Mesendoderm (in vitro differentiated cells): Measurements from ENCODE around the gene AGO1.

Experiments
- DNase-seq: peaks from one replicate; pipeline ENCODE4 v3.0.0; 2013
- H2AK5ac ChIP-seq: 2 replicates; pipeline ENCODE4 v1.6.1; 2013; ENCODE audit warnings: low read length, inconsistent platforms
- H2BK120ac ChIP-seq: 2 replicates; pipeline ENCODE4 v1.6.1; 2013; ENCODE audit warnings: low read depth, mild to moderate bottlenecking, low read length, moderate library complexity, mixed read lengths
- H2BK15ac ChIP-seq: replicated peaks from 2 replicates; pipeline ENCODE4 v1.6.1; 2013; ENCODE audit warnings: low read depth, mild to moderate bottlenecking, moderate library complexity
- H2BK5ac ChIP-seq: 2 replicates; pipeline ENCODE4 v1.6.1; 2013; ENCODE audit warnings: low read length, inconsistent platforms
- H3K18ac ChIP-seq: 2 replicates; pipeline ENCODE4 v1.6.1; 2013; ENCODE audit warnings: mild to moderate bottlenecking, low read length, mixed read lengths
- H3K23ac ChIP-seq: one replicate; pipeline ENCODE4 v1.6.1; 2013; ENCODE audit warnings: low read length
- H3K27ac ChIP-seq: 2 replicates; pipeline ENCODE4 v1.5.1; 2013; ENCODE audit warnings: low read depth, mild to moderate bottlenecking, inconsistent platforms, low read length, moderate library complexity
- H3K27me3 ChIP-seq: 2 replicates; pipeline ENCODE4 v1.6.1; 2013; ENCODE audit warnings: low read length, control low read depth, mild to moderate bottlenecking, inconsistent platforms; ENCODE audit not compliant: insufficient read depth, poor library complexity
- H3K36me3 ChIP-seq: 2 replicates; pipeline ENCODE4 v1.6.1; 2013; ENCODE audit warnings: low read length, inconsistent platforms; ENCODE audit not compliant: control insufficient read depth, insufficient read depth
- H3K4ac ChIP-seq: one replicate; pipeline ENCODE4 v1.6.1; 2013; ENCODE audit warnings: low read depth, mild to moderate bottlenecking, low read length, moderate library complexity
- H3K4me1 ChIP-seq: 2 replicates; pipeline ENCODE4 v1.6.1; 2013; ENCODE audit warnings: low read depth, low read length, inconsistent platforms; ENCODE audit not compliant: control insufficient read depth
- H3K4me2 ChIP-seq: 2 replicates; pipeline ENCODE4 v1.6.1; 2013; ENCODE audit warnings: low read length
- H3K4me3 ChIP-seq: 2 replicates; pipeline ENCODE4 v1.5.1; 2013; ENCODE audit warnings: mild to moderate bottlenecking, low read length
- H3K56ac ChIP-seq: one replicate; pipeline ENCODE4 v1.6.1; 2013; ENCODE audit warnings: low read length
- H3K79me1 ChIP-seq: 2 replicates; pipeline ENCODE4 v1.6.1; 2013; ENCODE audit warnings: low read length, inconsistent platforms
- H3K79me2 ChIP-seq: 2 replicates; pipeline ENCODE4 v1.6.1; 2013; ENCODE audit warnings: mild to moderate bottlenecking, low read length; ENCODE audit not compliant: control insufficient read depth, insufficient read depth
- H3K9ac ChIP-seq: 2 replicates; pipeline ENCODE4 v1.6.1; 2013; ENCODE audit warnings: low read length, inconsistent platforms
- H4K5ac ChIP-seq: one replicate; pipeline ENCODE4 v1.6.1; 2013; ENCODE audit warnings: low read length
- H4K8ac ChIP-seq: one replicate; pipeline ENCODE4 v1.6.1; 2013; ENCODE audit warnings: low read depth, mild to moderate bottlenecking, control low read depth, low read length, moderate library complexity
- WGBS: extraction: QIAGEN DNeasy Blood & Tissue Kit; methylation state at CpG from one replicate; pipeline ENCODE4 v1.1.7; 2013; ENCODE audit warnings: low lambda C conversion rate, missing lambda C conversion rate; ENCODE audit not compliant: insufficient coverage; ENCODE audit errors: extremely low coverage; 5-methylcytosine and 5-hydroxymethylcytosine counted together

Gene AGO1

DNA sequence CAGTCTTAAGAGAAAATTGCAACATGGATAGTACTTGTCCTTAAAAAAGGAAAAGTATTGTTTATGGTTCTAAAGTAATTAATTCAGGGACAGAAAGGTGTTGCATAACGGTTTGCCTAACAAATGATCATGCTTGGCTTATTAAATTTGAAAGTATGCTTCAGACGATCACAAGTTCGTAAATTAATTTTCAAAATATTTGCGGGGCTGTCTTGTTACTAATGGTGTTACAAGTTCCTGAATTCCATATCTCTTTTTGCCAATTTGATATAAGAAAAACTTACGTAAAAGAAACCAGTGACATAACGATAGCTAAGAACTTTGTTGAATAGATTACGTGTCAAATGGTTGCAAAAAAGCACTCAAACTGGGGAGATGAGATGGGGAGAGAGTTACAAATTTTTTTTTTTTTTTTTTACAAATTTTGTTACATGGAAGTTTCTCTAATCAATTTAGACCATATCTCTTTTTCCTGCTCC is 49.2 kb downstream of the AGO1 start:
- H3K4me1 ChIP-seq, result no peaks in the 10 kb centered on the region
- H3K27ac ChIP-seq, result no peak overlapping the region
- H3K79me2 ChIP-seq, result peaks cover 36% of the 10 kb centered on the region
- no peak overlapping the region for H4K5ac ChIP-seq
- no peak overlapping the region for H2AK5ac ChIP-seq
- no CpG with 5 or more reads among the region's 7 CpGs for WGBS
- DNase-seq, result no peak
- no peak overlapping the region for H4K8ac ChIP-seq
- no peaks in the 10 kb centered on the region for H3K36me3 ChIP-seq
- H3K18ac ChIP-seq, result no peak overlapping the region
- peak overlapping the region; percentile 81 for H3K9ac ChIP-seq
- H3K23ac ChIP-seq, result no peak overlapping the region
- H2BK120ac ChIP-seq, result no peak overlapping the region
- H2BK15ac ChIP-seq, result no peak overlapping the region
- peak overlapping the region; percentile 94 for H3K4me3 ChIP-seq
- H2BK5ac ChIP-seq, result no peak overlapping the region
- H3K4ac ChIP-seq, result no peak overlapping the region
- peak overlapping the region; percentile 98 for H3K56ac ChIP-seq
- H3K4me2 ChIP-seq, result peak overlapping the region; percentile 51
- H3K79me1 ChIP-seq, result no peaks in the 10 kb centered on the region
- no peaks in the 10 kb centered on the region for H3K27me3 ChIP-seq

DNA sequence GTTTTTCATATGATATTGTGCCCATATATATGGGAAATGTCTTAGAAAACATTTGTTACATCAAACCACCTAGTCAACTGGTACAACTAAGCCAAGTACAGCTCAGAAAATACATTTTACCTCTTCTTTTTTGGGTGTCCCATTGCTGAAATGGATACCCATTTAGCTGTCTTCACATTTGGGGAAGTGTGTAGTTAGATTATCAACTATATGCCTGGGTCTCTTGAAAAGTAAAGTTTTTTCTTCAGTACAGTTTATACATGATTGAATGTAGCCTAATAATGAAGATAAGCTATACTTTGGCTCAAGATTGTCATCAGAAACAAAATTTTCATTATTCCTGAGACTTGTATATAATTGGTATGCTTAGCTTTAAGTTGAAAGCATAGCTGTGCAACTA is 49.9 kb downstream of the AGO1 start:
- Histone ChIP-seq H4K5ac (no peak overlapping the region), H3K79me1 (no peaks in the 10 kb centered on the region), H3K18ac (no peak overlapping the region), H2BK15ac (no peak overlapping the region), H3K4ac (peak overlapping the region; percentile 70), H4K8ac (no peak overlapping the region), H3K4me1 (no peaks in the 10 kb centered on the region), H3K9ac (no peak overlapping the region), H3K36me3 (no peaks in the 10 kb centered on the region), H3K27me3 (no peaks in the 10 kb centered on the region), H2BK5ac (no peak overlapping the region), H2BK120ac (no peak overlapping the region), H3K4me2 (no peak overlapping the region), H2AK5ac (no peak overlapping the region), H3K79me2 (peaks cover 41% of the 10 kb centered on the region), H3K23ac (no peak overlapping the region), H3K4me3 (no peak overlapping the region), H3K27ac (no peak overlapping the region), H3K56ac (no peak overlapping the region)
- DNase-seq, result no peak

DNA sequence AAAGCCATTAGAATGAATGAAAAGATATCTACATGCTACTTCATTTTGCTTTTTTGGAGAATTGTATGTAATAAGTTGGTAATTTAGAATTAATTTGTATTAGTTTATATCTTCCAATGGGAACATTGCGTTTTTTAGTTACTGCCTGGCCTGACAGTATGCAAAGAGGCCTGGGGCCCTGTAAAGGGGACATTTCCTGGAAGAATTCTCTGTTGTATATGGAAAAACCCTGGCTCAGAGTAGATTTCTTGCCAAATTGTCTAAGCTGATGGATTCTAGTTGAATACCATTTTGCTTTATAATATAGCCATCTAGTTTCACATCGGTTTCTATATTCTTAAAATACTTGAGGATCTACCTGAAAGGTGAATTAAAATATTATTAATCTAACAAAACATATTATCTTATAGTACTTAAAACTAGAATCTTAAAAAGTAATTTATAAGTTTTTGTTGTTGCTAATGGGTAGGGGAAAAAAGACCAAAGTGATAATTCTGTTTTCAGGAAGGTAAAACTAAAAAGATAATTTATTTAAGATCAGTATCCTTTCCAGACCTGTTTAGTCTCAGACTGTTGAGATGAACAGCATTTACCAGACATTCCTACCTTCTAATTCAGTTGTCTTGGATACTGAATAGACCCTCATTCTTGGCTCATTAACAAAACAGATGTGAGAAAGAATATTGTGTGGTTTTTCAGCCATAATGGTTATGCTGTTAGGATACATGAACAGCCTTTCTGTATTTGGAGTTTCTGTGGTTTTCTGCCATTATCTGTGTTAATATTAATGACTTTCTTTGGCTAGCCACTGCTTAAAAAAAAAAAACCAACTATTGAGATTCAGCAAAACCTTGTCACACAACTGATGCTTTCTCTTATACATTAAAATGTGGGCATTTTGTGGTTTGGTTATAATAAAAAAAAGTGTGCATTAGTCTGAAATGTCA is 52.7 kb downstream of the AGO1 start:
- Histone ChIP-seq H2BK5ac (no peak overlapping the region), H3K4me2 (no peak overlapping the region), H2AK5ac (no peak overlapping the region), H3K27me3 (no peaks in the 10 kb centered on the region), H3K56ac (no peak overlapping the region), H3K23ac (no peak overlapping the region), H3K4me1 (no peaks in the 10 kb centered on the region), H3K4ac (no peak overlapping the region), H4K8ac (no peak overlapping the region), H3K9ac (no peak overlapping the region), H3K79me1 (peaks cover 2% of the 10 kb centered on the region), H3K18ac (no peak overlapping the region), H4K5ac (no peak overlapping the region), H3K79me2 (peaks cover 46% of the 10 kb centered on the region), H2BK15ac (no peak overlapping the region), H2BK120ac (no peak overlapping the region), H3K4me3 (no peak overlapping the region), H3K36me3 (no peaks in the 10 kb centered on the region), H3K27ac (no peak overlapping the region)
- no CpG with 5 or more reads among the region's 2 CpGs for WGBS
- DNase-seq, result peak; percentile 50

DNA sequence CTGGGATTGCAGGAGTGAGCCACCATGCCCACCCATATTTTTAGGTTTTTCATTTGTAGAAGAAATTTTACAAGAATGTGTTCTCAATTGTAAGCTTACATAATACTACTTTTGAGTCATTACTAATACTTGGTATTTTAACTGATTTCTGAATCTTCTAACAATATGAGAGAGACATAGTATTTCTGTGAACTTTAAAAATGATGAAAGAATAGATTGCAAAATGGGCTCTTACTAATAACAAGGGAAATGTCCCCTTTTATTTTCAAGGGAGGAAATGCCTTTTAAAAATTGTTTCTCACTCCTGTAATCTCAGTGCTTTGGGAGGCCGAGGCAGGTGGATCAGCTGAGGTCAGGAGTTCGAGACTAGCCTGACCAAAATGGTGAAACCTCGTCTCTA is 53.8 kb downstream of the AGO1 start:
- no peak overlapping the region for H2BK120ac ChIP-seq
- H3K4ac ChIP-seq, result no peak overlapping the region
- H3K18ac ChIP-seq, result no peak overlapping the region
- no peak overlapping the region for H3K27ac ChIP-seq
- no peak overlapping the region for H3K56ac ChIP-seq
- H2AK5ac ChIP-seq, result no peak overlapping the region
- H3K9ac ChIP-seq, result no peak overlapping the region
- no peaks in the 10 kb centered on the region for H3K27me3 ChIP-seq
- H4K8ac ChIP-seq, result no peak overlapping the region
- no CpG with 5 or more reads among the region's 3 CpGs for WGBS
- no peak overlapping the region for H2BK5ac ChIP-seq
- no peak overlapping the region for H3K4me2 ChIP-seq
- peaks cover 4% of the 10 kb centered on the region for H3K79me1 ChIP-seq
- no peak overlapping the region for H2BK15ac ChIP-seq
- H3K36me3 ChIP-seq, result no peaks in the 10 kb centered on the region
- H3K23ac ChIP-seq, result no peak overlapping the region
- H4K5ac ChIP-seq, result no peak overlapping the region
- no peak for DNase-seq
- peaks cover 46% of the 10 kb centered on the region for H3K79me2 ChIP-seq
- no peaks in the 10 kb centered on the region for H3K4me1 ChIP-seq
- no peak overlapping the region for H3K4me3 ChIP-seq

DNA sequence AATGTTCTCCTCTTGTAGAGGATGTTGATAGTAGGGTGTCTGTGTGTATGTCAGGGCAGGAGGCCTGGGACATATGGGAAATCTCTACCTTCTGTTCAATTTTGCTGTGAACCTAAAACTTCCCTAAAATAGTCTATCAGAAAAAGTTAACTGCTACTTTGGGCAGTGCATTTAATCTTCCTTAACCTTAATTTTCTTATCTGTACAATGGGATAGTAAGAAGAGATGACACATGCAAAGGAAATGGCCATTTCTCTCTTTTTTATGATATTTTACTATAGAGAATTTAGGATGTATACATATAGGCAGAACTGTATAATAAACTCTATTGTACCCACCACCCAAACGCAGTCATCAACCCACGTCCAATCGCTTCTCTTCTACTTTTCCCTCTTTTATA is 56.5 kb downstream of the AGO1 start:
- no peak overlapping the region for H3K4me3 ChIP-seq
- no peak overlapping the region for H3K56ac ChIP-seq
- H2BK15ac ChIP-seq, result no peak overlapping the region
- no peak overlapping the region for H3K27ac ChIP-seq
- no peaks in the 10 kb centered on the region for H3K27me3 ChIP-seq
- no peak overlapping the region for H3K9ac ChIP-seq
- H4K5ac ChIP-seq, result no peak overlapping the region
- no peak overlapping the region for H3K4ac ChIP-seq
- no peak overlapping the region for H2BK120ac ChIP-seq
- no peak for DNase-seq
- no peak overlapping the region for H3K4me2 ChIP-seq
- H3K23ac ChIP-seq, result no peak overlapping the region
- H2BK5ac ChIP-seq, result no peak overlapping the region
- H3K79me2 ChIP-seq, result peaks cover 35% of the 10 kb centered on the region
- 100% methylated on average over 3 of the region's 3 CpGs for WGBS
- H4K8ac ChIP-seq, result no peak overlapping the region
- no peak overlapping the region for H2AK5ac ChIP-seq
- no peaks in the 10 kb centered on the region for H3K36me3 ChIP-seq
- peaks cover 4% of the 10 kb centered on the region for H3K79me1 ChIP-seq
- no peak overlapping the region for H3K18ac ChIP-seq
- no peaks in the 10 kb centered on the region for H3K4me1 ChIP-seq
